Epithelial cell of esophagus (primary cell): ENCODE results near the gene ADAMTS17.

Source experiments
- DNase-seq: peaks from one replicate; pipeline ENCODE4 v3.0.0; 2010; ENCODE audit warnings: low read depth
- H3K4me3 ChIP-seq: 2 replicates; pipeline ENCODE4 v1.5.1; 2011; ENCODE audit warnings: mild to moderate bottlenecking, low read length, control low read depth
- TF ChIP-seq, protein P1 (sequence below): IDR thresholded peaks from 2 replicates; pipeline ENCODE4 v1.5.1; 2011; ENCODE audit warnings: low read depth, mild to moderate bottlenecking, low read length, control low read depth, inconsistent platforms; ENCODE audit not compliant: insufficient read depth; ENCODE audit errors: missing control alignments

The ADAMTS17 gene

DNA sequence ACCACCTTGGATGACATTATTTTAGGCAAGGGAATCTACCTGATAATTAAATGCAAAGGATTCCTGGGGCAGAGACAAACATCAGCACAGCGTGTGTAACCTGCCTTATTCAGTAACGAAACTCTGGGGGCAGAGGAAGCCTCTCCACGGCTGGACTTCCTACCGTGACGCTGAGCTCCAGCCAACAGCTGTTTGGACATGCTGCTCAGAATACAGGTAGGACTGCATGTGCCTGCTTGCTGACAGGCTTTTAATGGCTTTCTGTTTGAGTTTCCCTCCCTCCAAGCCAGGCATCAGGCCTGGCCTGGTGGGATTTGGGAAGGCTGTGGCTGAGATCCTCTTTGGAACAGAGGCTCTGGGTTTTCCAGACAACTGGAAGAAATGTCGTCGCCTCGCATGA, 150.6 kb downstream of the ADAMTS17 start:
- no peak overlapping the region for H3K4me3 ChIP-seq
- DNase-seq = peak; percentile 39
- TF ChIP-seq, protein P1, sequence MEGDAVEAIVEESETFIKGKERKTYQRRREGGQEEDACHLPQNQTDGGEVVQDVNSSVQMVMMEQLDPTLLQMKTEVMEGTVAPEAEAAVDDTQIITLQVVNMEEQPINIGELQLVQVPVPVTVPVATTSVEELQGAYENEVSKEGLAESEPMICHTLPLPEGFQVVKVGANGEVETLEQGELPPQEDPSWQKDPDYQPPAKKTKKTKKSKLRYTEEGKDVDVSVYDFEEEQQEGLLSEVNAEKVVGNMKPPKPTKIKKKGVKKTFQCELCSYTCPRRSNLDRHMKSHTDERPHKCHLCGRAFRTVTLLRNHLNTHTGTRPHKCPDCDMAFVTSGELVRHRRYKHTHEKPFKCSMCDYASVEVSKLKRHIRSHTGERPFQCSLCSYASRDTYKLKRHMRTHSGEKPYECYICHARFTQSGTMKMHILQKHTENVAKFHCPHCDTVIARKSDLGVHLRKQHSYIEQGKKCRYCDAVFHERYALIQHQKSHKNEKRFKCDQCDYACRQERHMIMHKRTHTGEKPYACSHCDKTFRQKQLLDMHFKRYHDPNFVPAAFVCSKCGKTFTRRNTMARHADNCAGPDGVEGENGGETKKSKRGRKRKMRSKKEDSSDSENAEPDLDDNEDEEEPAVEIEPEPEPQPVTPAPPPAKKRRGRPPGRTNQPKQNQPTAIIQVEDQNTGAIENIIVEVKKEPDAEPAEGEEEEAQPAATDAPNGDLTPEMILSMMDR = no peak

DNA sequence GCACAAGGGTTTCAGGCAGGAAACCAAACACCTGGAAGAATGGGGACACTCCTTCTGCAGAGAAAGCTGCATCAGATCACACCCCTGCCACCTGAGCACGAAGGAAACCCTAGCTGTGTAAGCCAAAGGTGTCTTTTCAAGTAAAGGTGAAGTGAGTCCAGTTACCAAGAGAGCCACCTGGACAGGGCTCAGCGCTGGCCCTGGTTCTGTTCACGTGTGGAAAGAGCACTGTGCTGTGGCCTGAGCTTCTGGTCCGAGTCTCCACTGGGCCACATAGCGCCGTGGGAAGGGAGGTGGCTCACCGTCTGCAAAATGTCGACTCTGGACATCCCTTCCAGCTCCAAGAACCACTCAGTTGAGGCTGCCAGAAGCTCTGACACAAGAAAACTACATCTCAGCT, 151.1 kb downstream of the ADAMTS17 start:
- H3K4me3 ChIP-seq = no peak overlapping the region
- no peak for DNase-seq
- TF ChIP-seq, protein P1 = no peak

DNA sequence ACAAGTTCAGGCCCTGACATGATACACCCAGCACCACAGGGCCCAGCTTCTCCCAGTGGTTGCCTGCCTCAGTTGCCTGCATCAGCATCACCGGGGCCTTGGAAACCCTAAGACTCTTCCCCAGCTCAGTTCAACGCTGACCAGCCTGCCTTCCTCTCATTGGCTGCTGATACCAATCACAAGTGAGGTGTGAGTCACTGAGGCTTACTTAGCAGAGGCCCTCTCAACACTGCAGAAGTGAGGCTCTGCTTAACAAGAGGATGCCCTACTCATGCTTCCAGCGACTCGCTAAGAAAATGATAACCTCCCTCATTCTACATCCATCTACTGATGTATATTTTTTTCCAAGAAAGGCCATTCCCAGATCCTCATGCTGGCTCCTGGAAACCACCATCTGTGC, 151.9 kb downstream of the ADAMTS17 start:
- H3K4me3 ChIP-seq = no peak overlapping the region
- DNase-seq = no peak
- TF ChIP-seq, protein P1 = no peak

DNA sequence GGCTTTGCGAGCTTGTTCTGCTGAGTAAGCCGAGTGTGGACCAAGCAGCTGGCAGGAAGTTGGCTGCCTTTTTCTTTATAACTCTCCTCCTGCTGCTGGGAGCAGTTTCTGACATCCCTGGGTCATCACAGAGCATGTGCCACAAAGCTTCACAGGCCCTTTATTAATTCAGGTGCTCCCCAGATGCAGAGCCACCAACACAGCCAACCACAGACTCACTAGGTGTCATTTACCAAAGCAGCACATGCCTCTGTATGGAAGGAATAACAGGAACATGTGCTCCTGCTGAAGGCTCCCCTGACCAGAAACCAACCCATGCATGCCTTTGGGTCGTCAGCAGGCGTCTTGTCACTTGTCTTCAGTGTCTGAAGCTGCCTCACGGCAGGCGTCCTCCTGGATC, 152.5 kb downstream of the ADAMTS17 start:
- H3K4me3 ChIP-seq = no peak overlapping the region
- DNase-seq = no peak
- TF ChIP-seq, protein P1 = no peak

DNA sequence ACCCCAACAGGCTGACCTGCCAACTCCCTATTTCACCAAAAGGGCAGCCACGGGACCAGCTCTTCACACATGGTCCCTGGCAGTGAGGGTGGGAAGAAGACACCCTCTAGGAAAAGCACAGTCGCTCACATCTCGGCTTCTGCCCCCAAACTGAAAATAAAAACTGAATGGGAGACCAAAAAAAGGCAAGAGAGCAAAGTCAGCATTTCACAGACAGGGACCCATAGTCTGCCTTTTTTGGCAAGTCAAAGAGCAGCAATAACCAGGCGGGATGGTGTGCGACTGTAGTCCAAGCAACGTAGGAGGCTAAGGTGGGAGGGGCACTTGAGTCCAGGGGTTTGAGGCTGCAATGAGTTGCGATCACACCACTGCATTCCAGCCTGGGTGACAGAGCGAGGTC, 154.1 kb downstream of the ADAMTS17 start:
- no peak overlapping the region for H3K4me3 ChIP-seq
- DNase-seq = no peak
- TF ChIP-seq, protein P1 = no peak

DNA sequence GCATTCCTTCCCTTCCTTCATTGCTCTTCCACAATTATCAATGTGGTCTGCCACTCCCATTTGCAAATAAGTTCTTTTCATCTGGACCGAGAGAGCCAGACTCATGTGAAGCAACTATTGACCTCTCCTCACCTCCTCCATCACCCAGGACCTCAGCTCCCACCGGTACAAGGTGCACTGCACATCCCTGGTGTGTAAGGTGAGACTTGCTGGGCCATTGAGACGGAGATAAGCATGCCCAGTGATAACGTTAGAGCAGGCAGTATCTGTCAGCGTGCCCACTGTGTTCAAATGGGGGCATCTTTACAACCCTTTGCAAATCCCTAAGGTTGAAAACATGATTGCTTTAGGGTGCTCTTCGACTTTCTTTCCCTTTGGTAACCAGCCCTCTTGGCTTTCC, 154.8 kb downstream of the ADAMTS17 start:
- DNase-seq = no peak
- H3K4me3 ChIP-seq = no peak overlapping the region
- TF ChIP-seq, protein P1 = no peak

DNA sequence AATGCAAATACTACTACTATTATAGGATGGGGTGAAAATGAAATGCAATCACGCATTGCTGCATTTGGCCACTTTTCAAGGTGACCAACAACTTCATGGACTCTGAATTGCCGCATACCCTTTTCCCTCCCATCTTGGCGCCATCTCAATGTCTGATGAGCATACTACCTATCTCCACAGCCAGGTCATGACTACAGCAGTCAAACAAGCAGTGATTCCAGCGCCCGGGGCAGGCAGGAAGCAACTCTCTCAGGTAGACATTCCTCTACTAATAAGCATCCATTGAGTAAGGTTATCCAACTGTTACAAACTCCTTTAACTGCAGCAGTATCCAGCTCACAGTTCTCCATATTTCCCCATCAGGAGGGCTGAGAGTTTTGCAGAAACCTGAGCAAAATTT, 155.4 kb downstream of the ADAMTS17 start:
- no peak overlapping the region for H3K4me3 ChIP-seq
- TF ChIP-seq, protein P1 = no peak
- no peak for DNase-seq
